Natural killer cell (primary cell): ENCODE data around the gene SNX20. TPM values are rescaled to one million over a fixed set of nuclear protein-coding genes. Genes with fewer than 3 reads are reported as not detected.
A peak's percentile ranks its signal among the peaks of the same experiment; 100 is the strongest.

Experiments used
- ATAC-seq, 3 donors: fragments of 150-1000 bp in 2 of 3; fragments of 200-7000 bp in 1 of 3; cut with Tn5 transposase; 1 replicate in 1 of 3; 2 replicates in 2 of 3; pipeline ENCODE4 v1.10.0; 2021; ENCODE audit warnings: mild to moderate bottlenecking in 2 of 3, moderate library complexity in 2 of 3
- DNase-seq, 2 donors: peaks; one replicate each; pipeline versions ENCODE4 v3.0.0 to v3.0.0-alpha.2; 2013 to 2021; ENCODE audit warnings: mixed read lengths in 1 of 2
- H3K27ac ChIP-seq: one replicate; pipeline ENCODE4 v1.5.1; 2013; ENCODE audit warnings: mild to moderate bottlenecking, low read length
- H3K27me3 ChIP-seq: one replicate; pipeline ENCODE4 v1.6.1; 2013; ENCODE audit warnings: low read length; ENCODE audit not compliant: control insufficient read depth, insufficient read depth
- H3K36me3 ChIP-seq: one replicate; pipeline ENCODE4 v1.6.1; 2013; ENCODE audit warnings: low read length; ENCODE audit not compliant: control insufficient read depth, insufficient read depth
- H3K4me1 ChIP-seq: one replicate; pipeline ENCODE4 v1.6.1; 2013; ENCODE audit warnings: low read length; ENCODE audit not compliant: control insufficient read depth, insufficient read depth
- H3K4me3 ChIP-seq: one replicate; pipeline ENCODE4 v1.5.1; 2013; ENCODE audit warnings: low read length
- H3K9me3 ChIP-seq: one replicate; pipeline ENCODE4 v1.6.1; 2013; ENCODE audit warnings: low read length; ENCODE audit not compliant: control insufficient read depth, insufficient read depth
- H3K27ac Mint-ChIP-seq, 2 donors: one replicate each; pipeline ENCODE4 v1.8.0; 2022; ENCODE audit warnings: mild to moderate bottlenecking in 2 of 2, mixed read lengths in 2 of 2, moderate library complexity in 1 of 2
- H3K27me3 Mint-ChIP-seq, 2 donors: one replicate each; pipeline ENCODE4 v1.8.0; 2022; ENCODE audit warnings: low read depth in 2 of 2, mixed read lengths in 2 of 2
- H3K36me3 Mint-ChIP-seq: one replicate; pipeline ENCODE4 v1.8.0; 2022; ENCODE audit warnings: mixed read lengths
- H3K4me1 Mint-ChIP-seq, 2 donors: one replicate each; pipeline ENCODE4 v1.8.0; 2022; ENCODE audit warnings: mixed read lengths in 2 of 2
- H3K4me3 Mint-ChIP-seq: one replicate; pipeline ENCODE4 v1.8.0; 2022; ENCODE audit warnings: mild to moderate bottlenecking, moderate library complexity, mixed read lengths
- H3K9me3 Mint-ChIP-seq, 2 donors: one replicate each; pipeline ENCODE4 v1.8.0; 2022; ENCODE audit warnings: mixed read lengths in 2 of 2
- CTCF ChIP-seq: fragments of 200-600 bp; IDR thresholded peaks from one replicate; pipeline ENCODE4 v1.8.0; 2022; ENCODE audit warnings: antibody characterized with exemption
- WGBS: methylation state at CpG from one replicate; pipeline ENCODE4 v1.1.7; 2013; ENCODE audit warnings: missing lambda C conversion rate; ENCODE audit not compliant: insufficient coverage; 5-methylcytosine and 5-hydroxymethylcytosine counted together
- intact Hi-C: fragments of 100-400 bp; cut with micrococcal nuclease; formaldehyde crosslinking; loops from one replicate; pipeline ENCODE4 v1.14.2; 2022
- total RNA-seq, 4 donors: library from RNA; stranded (reverse); fragments of 120-200 nt in 1 of 4; gene quantifications; one replicate each; pipeline versions ENCODE4 v1.2.3 to v1.2.4, GENCODE V29; 2013 to 2022

Gene SNX20
- total RNA-seq, 3 donors from 2014 or later (not counting 1 experiment from before 2014, with no cell fraction given) = 33.0 to 53.9 (median 51.7) TPM

- Histone ChIP-seq H3K4me1 (peaks cover 22% of the 10 kb centered on the region), H3K27me3 (no peaks in the 10 kb centered on the region), H3K27ac (no peak overlapping the region), H3K9me3 (peaks cover 11% of the 10 kb centered on the region), H3K4me3 (no peak overlapping the region), H3K36me3 (peaks cover 4% of the 10 kb centered on the region)
- 87% methylated on average over 10 of the region's 10 CpGs for WGBS
- TF ChIP-seq CTCF = no peak
- DNase-seq (peak in 1 of 2 donors; percentile 46), ATAC-seq (no peak)
- H3K27ac Mint-ChIP-seq = no peak overlapping the region
- peaks cover 5 to 7% of the 10 kb centered on the region in 2 donors for H3K4me1 Mint-ChIP-seq
- no peak overlapping the region for H3K4me3 Mint-ChIP-seq
- H3K27me3 Mint-ChIP-seq = peaks cover 0 to 5% of the 10 kb centered on the region in 2 donors
- intact Hi-C loops = no loop called here
- H3K36me3 Mint-ChIP-seq = peaks cover 17% of the 10 kb centered on the region
- H3K9me3 Mint-ChIP-seq = peaks cover 3 to 9% of the 10 kb centered on the region in 2 donors
Observed at GRCh38 chr16:50708373-50709060, 27.4 kb upstream of the SNX20 start.

GRCh38 chr16:50706250-50706649 lies 25.1 kb upstream of the SNX20 start:
- TF ChIP-seq CTCF = no peak
- Histone ChIP-seq H3K9me3 (peaks cover 11% of the 10 kb centered on the region), H3K4me1 (peaks cover 25% of the 10 kb centered on the region), H3K36me3 (no peaks in the 10 kb centered on the region), H3K27me3 (no peaks in the 10 kb centered on the region), H3K27ac (no peak overlapping the region), H3K4me3 (no peak overlapping the region)
- intact Hi-C loops = no loop called here
- no peak overlapping the region for H3K27ac Mint-ChIP-seq
- ATAC-seq = no peak
- WGBS = 85% methylated on average over 3 of the region's 3 CpGs
- peaks cover 13 to 14% of the 10 kb centered on the region in 2 donors for H3K4me1 Mint-ChIP-seq
- DNase-seq = no peak
- peaks cover 17% of the 10 kb centered on the region for H3K36me3 Mint-ChIP-seq
- peaks cover 3 to 9% of the 10 kb centered on the region in 2 donors for H3K9me3 Mint-ChIP-seq
- no peak overlapping the region for H3K4me3 Mint-ChIP-seq
- H3K27me3 Mint-ChIP-seq = peaks cover 0 to 5% of the 10 kb centered on the region in 2 donors

GRCh38 chr16:50705436-50706110 lies 24.5 kb upstream of the SNX20 start:
- H3K27me3 Mint-ChIP-seq = peaks cover 0 to 5% of the 10 kb centered on the region in 2 donors
- H3K27ac ChIP-seq = no peak overlapping the region
- TF ChIP-seq CTCF = no peak
- no peaks in the 10 kb centered on the region for H3K27me3 ChIP-seq
- peaks cover 24% of the 10 kb centered on the region for H3K4me1 ChIP-seq
- peaks cover 13 to 14% of the 10 kb centered on the region in 2 donors for H3K4me1 Mint-ChIP-seq
- DNase-seq (no peak), ATAC-seq (no peak)
- no peaks in the 10 kb centered on the region for H3K36me3 ChIP-seq
- H3K36me3 Mint-ChIP-seq = peaks cover 17% of the 10 kb centered on the region
- intact Hi-C loops = no loop called here
- no peak overlapping the region for H3K27ac Mint-ChIP-seq
- WGBS = 78% methylated on average over 5 of the region's 5 CpGs
- peaks cover 3 to 9% of the 10 kb centered on the region in 2 donors for H3K9me3 Mint-ChIP-seq
- peaks cover 11% of the 10 kb centered on the region for H3K9me3 ChIP-seq
- no peak overlapping the region for H3K4me3 ChIP-seq
- H3K4me3 Mint-ChIP-seq = no peak overlapping the region
